ENCODE measurements around the gene POPDC2.

- TF ChIP-seq, protein P1, sequence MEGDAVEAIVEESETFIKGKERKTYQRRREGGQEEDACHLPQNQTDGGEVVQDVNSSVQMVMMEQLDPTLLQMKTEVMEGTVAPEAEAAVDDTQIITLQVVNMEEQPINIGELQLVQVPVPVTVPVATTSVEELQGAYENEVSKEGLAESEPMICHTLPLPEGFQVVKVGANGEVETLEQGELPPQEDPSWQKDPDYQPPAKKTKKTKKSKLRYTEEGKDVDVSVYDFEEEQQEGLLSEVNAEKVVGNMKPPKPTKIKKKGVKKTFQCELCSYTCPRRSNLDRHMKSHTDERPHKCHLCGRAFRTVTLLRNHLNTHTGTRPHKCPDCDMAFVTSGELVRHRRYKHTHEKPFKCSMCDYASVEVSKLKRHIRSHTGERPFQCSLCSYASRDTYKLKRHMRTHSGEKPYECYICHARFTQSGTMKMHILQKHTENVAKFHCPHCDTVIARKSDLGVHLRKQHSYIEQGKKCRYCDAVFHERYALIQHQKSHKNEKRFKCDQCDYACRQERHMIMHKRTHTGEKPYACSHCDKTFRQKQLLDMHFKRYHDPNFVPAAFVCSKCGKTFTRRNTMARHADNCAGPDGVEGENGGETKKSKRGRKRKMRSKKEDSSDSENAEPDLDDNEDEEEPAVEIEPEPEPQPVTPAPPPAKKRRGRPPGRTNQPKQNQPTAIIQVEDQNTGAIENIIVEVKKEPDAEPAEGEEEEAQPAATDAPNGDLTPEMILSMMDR (IDR thresholded peaks at IDR 0.05): no peak
- no peak for TF ChIP-seq POLR2A (IDR thresholded peaks at IDR 0.05)
These were observed 30.1 kb downstream of the POPDC2 start for GRCh38 chr3:119630128-119630879.
